HEK293 (cell line): ENCODE data around the gene F5.
A peak's percentile ranks its signal among the peaks of the same experiment; 100 is the strongest.

Experiments
- BCL11A ChIP-seq: fragments of 450-650 bp; formaldehyde crosslinking; IDR thresholded peaks from 2 replicates; pipeline ENCODE4 v1.5.1; 2016; ENCODE audit warnings: low read depth, missing biosample characterization, missing genetic modification characterization
- GLIS1 ChIP-seq: fragments of 450-650 bp; formaldehyde crosslinking; IDR thresholded peaks from 2 replicates; pipeline ENCODE4 v1.5.1; 2016; ENCODE audit warnings: missing biosample characterization, missing genetic modification characterization
- HOXA7 ChIP-seq: sonication (generic); formaldehyde crosslinking; IDR thresholded peaks from 2 replicates; pipeline ENCODE4 v1.8.1; 2022; ENCODE audit warnings: missing genetic modification reagents, borderline replicate concordance
- IKZF3 ChIP-seq: fragments of 450-650 bp; IDR thresholded peaks from 2 replicates; pipeline ENCODE4 v1.5.0; 2018; ENCODE audit warnings: missing biosample characterization, mild to moderate bottlenecking, missing genetic modification characterization, moderate library complexity
- KLF1 ChIP-seq: fragments of 450-650 bp; formaldehyde crosslinking; IDR thresholded peaks from 2 replicates; pipeline ENCODE4 v1.5.1; 2016; ENCODE audit warnings: missing biosample characterization, missing genetic modification characterization
- KLF7 ChIP-seq: fragments of 450-650 bp; formaldehyde crosslinking; IDR thresholded peaks from 2 replicates; pipeline ENCODE4 v1.5.1; 2016; ENCODE audit warnings: missing biosample characterization, missing genetic modification characterization, borderline replicate concordance
- KLF8 ChIP-seq: fragments of 450-650 bp; formaldehyde crosslinking; IDR thresholded peaks from 2 replicates; pipeline ENCODE4 v1.5.1; 2016; ENCODE audit warnings: missing biosample characterization, missing genetic modification characterization
- SP2 ChIP-seq: fragments of 450-650 bp; formaldehyde crosslinking; IDR thresholded peaks from 2 replicates; pipeline ENCODE4 v1.5.1; 2016; ENCODE audit warnings: missing biosample characterization, missing genetic modification characterization
- SP3 ChIP-seq: fragments of 450-650 bp; formaldehyde crosslinking; IDR thresholded peaks from 2 replicates; pipeline ENCODE4 v1.5.1; 2016; ENCODE audit warnings: missing biosample characterization, missing genetic modification characterization
- SP7 ChIP-seq: fragments of 450-650 bp; formaldehyde crosslinking; IDR thresholded peaks from 2 replicates; pipeline ENCODE4 v1.5.1; 2016; ENCODE audit warnings: missing biosample characterization, missing genetic modification characterization
- ZBTB1 ChIP-seq: fragments of 450-650 bp; formaldehyde crosslinking; IDR thresholded peaks from 2 replicates; pipeline ENCODE4 v1.5.1; 2016; ENCODE audit warnings: missing biosample characterization, missing genetic modification characterization
- ZBTB21 ChIP-seq: fragments of 450-650 bp; formaldehyde crosslinking; IDR thresholded peaks from 2 replicates; pipeline ENCODE4 v1.5.1; 2017; ENCODE audit warnings: missing biosample characterization, missing genetic modification characterization
- ZEB2 ChIP-seq: fragments of 450-650 bp; formaldehyde crosslinking; IDR thresholded peaks from 2 replicates; pipeline ENCODE4 v1.5.1; 2016; ENCODE audit warnings: missing biosample characterization, missing genetic modification characterization
- ZFHX2 ChIP-seq: fragments of 450-650 bp; formaldehyde crosslinking; conservative IDR thresholded peaks from 2 replicates; pipeline ENCODE4 v1.5.1; 2016; ENCODE audit warnings: missing biosample characterization, missing genetic modification characterization
- ZNF10 ChIP-seq: fragments of 450-650 bp; formaldehyde crosslinking; IDR thresholded peaks from 2 replicates; pipeline ENCODE4 v1.5.1; 2017; ENCODE audit warnings: missing biosample characterization, missing genetic modification characterization
- ZNF112 ChIP-seq: fragments of 450-650 bp; formaldehyde crosslinking; IDR thresholded peaks from 2 replicates; pipeline ENCODE4 v1.5.0; 2017; ENCODE audit warnings: missing biosample characterization, missing genetic modification characterization
- ZNF16 ChIP-seq: fragments of 450-650 bp; formaldehyde crosslinking; IDR thresholded peaks from 2 replicates; pipeline ENCODE4 v1.5.1; 2016; ENCODE audit warnings: low read depth, missing biosample characterization, missing genetic modification characterization
- ZNF223 ChIP-seq: fragments of 450-650 bp; formaldehyde crosslinking; IDR thresholded peaks from 2 replicates; pipeline ENCODE4 v1.5.1; 2016; ENCODE audit warnings: missing biosample characterization, missing genetic modification characterization
- ZNF302 ChIP-seq: fragments of 450-650 bp; formaldehyde crosslinking; IDR thresholded peaks from 2 replicates; pipeline ENCODE4 v1.5.1; 2016; ENCODE audit warnings: missing biosample characterization, missing genetic modification characterization, low read depth
- ZNF350 ChIP-seq: fragments of 450-650 bp; formaldehyde crosslinking; IDR thresholded peaks from 2 replicates; pipeline ENCODE4 v1.5.0; 2017; ENCODE audit warnings: missing biosample characterization, mild to moderate bottlenecking, missing genetic modification characterization
- ZNF354C ChIP-seq: fragments of 450-650 bp; formaldehyde crosslinking; IDR thresholded peaks from 2 replicates; pipeline ENCODE4 v1.5.1; 2016; ENCODE audit warnings: missing biosample characterization, missing genetic modification characterization, low read depth, borderline replicate concordance
- ZNF433 ChIP-seq: fragments of 450-650 bp; formaldehyde crosslinking; IDR thresholded peaks from 2 replicates; pipeline ENCODE4 v1.5.1; 2016; ENCODE audit warnings: missing biosample characterization, missing genetic modification characterization, low read depth
- ZNF48 ChIP-seq: fragments of 450-650 bp; formaldehyde crosslinking; IDR thresholded peaks from 2 replicates; pipeline ENCODE4 v1.5.1; 2016; ENCODE audit warnings: missing biosample characterization, missing genetic modification characterization
- ZNF510 ChIP-seq: fragments of 450-650 bp; formaldehyde crosslinking; IDR thresholded peaks from 2 replicates; pipeline ENCODE4 v1.5.1; 2018; ENCODE audit warnings: mild to moderate bottlenecking, missing genetic modification characterization, missing biosample characterization; ENCODE audit not compliant: insufficient replicate concordance
- ZNF561 ChIP-seq: fragments of 450-650 bp; IDR thresholded peaks from 2 replicates; pipeline ENCODE4 v1.5.1; 2018; ENCODE audit warnings: missing biosample characterization, missing genetic modification characterization, borderline replicate concordance
- ZNF596 ChIP-seq: fragments of 450-650 bp; IDR thresholded peaks from 2 replicates; pipeline ENCODE4 v1.5.0; 2018; ENCODE audit warnings: missing biosample characterization, mild to moderate bottlenecking, missing genetic modification characterization, moderate library complexity
- ZNF626 ChIP-seq: fragments of 450-650 bp; sonication (Bioruptor Pico); formaldehyde crosslinking; IDR thresholded peaks from 2 replicates; pipeline ENCODE4 v1.5.1; 2018; ENCODE audit warnings: missing biosample characterization, missing genetic modification characterization, inconsistent platforms
- ZNF660 ChIP-seq: fragments of 450-650 bp; IDR thresholded peaks from 2 replicates; pipeline ENCODE4 v1.5.1; 2018; ENCODE audit warnings: missing biosample characterization, mild to moderate bottlenecking, missing genetic modification characterization
- ZNF701 ChIP-seq: fragments of 450-650 bp; formaldehyde crosslinking; IDR thresholded peaks from 2 replicates; pipeline ENCODE4 v1.5.1; 2016; ENCODE audit warnings: missing biosample characterization, missing genetic modification characterization
- ZNF792 ChIP-seq: fragments of 450-650 bp; formaldehyde crosslinking; IDR thresholded peaks from 2 replicates; pipeline ENCODE4 v1.5.1; 2016; ENCODE audit warnings: missing biosample characterization, missing genetic modification characterization
- TF ChIP-seq, protein P1 (sequence below): fragments of 450-650 bp; formaldehyde crosslinking; IDR thresholded peaks from 2 replicates; pipeline ENCODE4 v1.5.1; 2016; ENCODE audit warnings: missing biosample characterization, missing genetic modification characterization
- TF ChIP-seq, protein P2 (sequence below): fragments of 450-650 bp; formaldehyde crosslinking; conservative IDR thresholded peaks from 2 replicates; pipeline ENCODE4 v1.5.1; 2016; ENCODE audit warnings: low read depth, missing biosample characterization, missing genetic modification characterization
- TF ChIP-seq, protein P3 (sequence below): fragments of 450-650 bp; formaldehyde crosslinking; IDR thresholded peaks from 2 replicates; pipeline ENCODE4 v1.5.1; 2016; ENCODE audit warnings: missing biosample characterization, missing genetic modification characterization
- TF ChIP-seq, protein P4 (sequence below): fragments of 450-650 bp; formaldehyde crosslinking; IDR thresholded peaks from 2 replicates; pipeline ENCODE4 v1.5.1; 2017; ENCODE audit warnings: missing biosample characterization, missing genetic modification characterization

F5 gene

GRCh38 chr1:169483500-169483966 lies 102.7 kb downstream of the F5 start (continued):
- TF ChIP-seq ZNF701 (tag by site-specific recombination) (no peak), ZNF792 (tag by site-specific recombination) (no peak), ZNF510 (tag by site-specific recombination) (no peak), ZNF48 (no peak), ZNF354C (tag by site-specific recombination) (no peak), ZNF10 (tag by site-specific recombination) (no peak), ZNF223 (no peak), ZNF561 (tag by site-specific recombination) (no peak), ZNF16 (tag by site-specific recombination) (no peak), ZFHX2 (tag by site-specific recombination) (no peak), ZNF350 (tag by site-specific recombination) (no peak), ZEB2 (tag by site-specific recombination) (no peak), SP3 (tag by site-specific recombination) (no peak), ZNF626 (tag by site-specific recombination) (no peak), GLIS1 (tag by site-specific recombination) (no peak), IKZF3 (tag by site-specific recombination) (peak; percentile 85), ZBTB1 (tag by site-specific recombination) (no peak), ZNF112 (tag by site-specific recombination) (no peak), HOXA7 (CRISPR knock-in tag) (no peak), ZBTB21 (tag by site-specific recombination) (peak; percentile 92), ZNF433 (tag by site-specific recombination) (no peak), KLF1 (tag by site-specific recombination) (no peak), SP7 (tag by site-specific recombination) (peak; percentile 44; the same call in 1 of the 2 replicates), KLF7 (no peak), SP2 (tag by site-specific recombination) (peak; percentile 56), ZNF596 (tag by site-specific recombination) (no peak), BCL11A (no peak), ZNF302 (no peak), ZNF660 (no peak), KLF8 (no peak)
- TF ChIP-seq, protein P1, sequence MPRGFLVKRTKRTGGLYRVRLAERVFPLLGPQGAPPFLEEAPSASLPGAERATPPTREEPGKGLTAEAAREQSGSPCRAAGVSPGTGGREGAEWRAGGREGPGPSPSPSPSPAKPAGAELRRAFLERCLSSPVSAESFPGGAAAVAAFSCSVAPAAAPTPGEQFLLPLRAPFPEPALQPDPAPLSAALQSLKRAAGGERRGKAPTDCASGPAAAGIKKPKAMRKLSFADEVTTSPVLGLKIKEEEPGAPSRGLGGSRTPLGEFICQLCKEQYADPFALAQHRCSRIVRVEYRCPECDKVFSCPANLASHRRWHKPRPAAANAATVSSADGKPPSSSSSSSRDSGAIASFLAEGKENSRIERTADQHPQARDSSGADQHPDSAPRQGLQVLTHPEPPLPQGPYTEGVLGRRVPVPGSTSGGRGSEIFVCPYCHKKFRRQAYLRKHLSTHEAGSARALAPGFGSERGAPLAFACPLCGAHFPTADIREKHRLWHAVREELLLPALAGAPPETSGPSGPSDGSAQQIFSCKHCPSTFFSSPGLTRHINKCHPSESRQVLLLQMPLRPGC (tag by site-specific recombination), result no peak
- TF ChIP-seq, protein P2, sequence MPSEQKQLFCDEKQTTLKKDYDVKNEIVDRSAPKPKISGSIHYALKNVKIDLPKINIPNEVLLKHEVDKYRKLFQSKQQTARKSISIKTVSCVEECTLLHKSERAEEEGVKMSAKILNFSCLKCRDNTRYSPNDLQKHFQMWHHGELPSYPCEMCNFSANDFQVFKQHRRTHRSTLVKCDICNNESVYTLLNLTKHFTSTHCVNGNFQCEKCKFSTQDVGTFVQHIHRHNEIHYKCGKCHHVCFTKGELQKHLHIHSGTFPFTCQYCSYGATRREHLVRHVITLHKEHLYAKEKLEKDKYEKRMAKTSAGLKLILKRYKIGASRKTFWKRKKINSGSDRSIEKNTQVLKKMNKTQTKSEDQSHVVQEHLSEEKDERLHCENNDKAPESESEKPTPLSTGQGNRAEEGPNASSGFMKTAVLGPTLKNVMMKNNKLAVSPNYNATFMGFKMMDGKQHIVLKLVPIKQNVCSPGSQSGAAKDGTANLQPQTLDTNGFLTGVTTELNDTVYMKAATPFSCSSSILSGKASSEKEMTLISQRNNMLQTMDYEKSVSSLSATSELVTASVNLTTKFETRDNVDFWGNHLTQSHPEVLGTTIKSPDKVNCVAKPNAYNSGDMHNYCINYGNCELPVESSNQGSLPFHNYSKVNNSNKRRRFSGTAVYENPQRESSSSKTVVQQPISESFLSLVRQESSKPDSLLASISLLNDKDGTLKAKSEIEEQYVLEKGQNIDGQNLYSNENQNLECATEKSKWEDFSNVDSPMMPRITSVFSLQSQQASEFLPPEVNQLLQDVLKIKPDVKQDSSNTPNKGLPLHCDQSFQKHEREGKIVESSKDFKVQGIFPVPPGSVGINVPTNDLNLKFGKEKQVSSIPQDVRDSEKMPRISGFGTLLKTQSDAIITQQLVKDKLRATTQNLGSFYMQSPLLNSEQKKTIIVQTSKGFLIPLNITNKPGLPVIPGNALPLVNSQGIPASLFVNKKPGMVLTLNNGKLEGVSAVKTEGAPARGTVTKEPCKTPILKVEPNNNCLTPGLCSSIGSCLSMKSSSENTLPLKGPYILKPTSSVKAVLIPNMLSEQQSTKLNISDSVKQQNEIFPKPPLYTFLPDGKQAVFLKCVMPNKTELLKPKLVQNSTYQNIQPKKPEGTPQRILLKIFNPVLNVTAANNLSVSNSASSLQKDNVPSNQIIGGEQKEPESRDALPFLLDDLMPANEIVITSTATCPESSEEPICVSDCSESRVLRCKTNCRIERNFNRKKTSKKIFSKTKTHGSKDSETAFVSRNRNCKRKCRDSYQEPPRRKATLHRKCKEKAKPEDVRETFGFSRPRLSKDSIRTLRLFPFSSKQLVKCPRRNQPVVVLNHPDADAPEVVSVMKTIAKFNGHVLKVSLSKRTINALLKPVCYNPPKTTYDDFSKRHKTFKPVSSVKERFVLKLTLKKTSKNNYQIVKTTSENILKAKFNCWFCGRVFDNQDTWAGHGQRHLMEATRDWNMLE (tag by site-specific recombination), result peak; percentile 14; the same call in 1 of the 2 replicates
- TF ChIP-seq, protein P3, sequence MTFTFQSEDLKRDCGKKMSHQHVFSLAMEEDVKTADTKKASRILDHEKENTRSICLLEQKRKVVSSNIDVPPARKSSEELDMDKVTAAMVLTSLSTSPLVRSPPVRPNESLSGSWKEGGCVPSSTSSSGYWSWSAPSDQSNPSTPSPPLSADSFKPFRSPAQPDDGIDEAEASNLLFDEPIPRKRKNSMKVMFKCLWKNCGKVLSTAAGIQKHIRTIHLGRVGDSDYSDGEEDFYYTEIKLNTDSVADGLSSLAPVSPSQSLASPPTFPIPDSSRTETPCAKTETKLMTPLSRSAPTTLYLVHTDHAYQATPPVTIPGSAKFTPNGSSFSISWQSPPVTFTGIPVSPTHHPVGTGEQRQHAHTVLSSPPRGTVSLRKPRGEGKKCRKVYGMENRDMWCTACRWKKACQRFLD (tag by site-specific recombination), result no peak
- TF ChIP-seq, protein P4, sequence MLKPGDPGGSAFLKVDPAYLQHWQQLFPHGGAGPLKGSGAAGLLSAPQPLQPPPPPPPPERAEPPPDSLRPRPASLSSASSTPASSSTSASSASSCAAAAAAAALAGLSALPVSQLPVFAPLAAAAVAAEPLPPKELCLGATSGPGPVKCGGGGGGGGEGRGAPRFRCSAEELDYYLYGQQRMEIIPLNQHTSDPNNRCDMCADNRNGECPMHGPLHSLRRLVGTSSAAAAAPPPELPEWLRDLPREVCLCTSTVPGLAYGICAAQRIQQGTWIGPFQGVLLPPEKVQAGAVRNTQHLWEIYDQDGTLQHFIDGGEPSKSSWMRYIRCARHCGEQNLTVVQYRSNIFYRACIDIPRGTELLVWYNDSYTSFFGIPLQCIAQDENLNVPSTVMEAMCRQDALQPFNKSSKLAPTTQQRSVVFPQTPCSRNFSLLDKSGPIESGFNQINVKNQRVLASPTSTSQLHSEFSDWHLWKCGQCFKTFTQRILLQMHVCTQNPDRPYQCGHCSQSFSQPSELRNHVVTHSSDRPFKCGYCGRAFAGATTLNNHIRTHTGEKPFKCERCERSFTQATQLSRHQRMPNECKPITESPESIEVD, result 0 out of 2 replicates have a peak, but pooled peaks have one; percentile 5
